ENCODE results near the gene RHOBTB3.
"Not testable (repeated sequence)": the region's sequence is repeated elsewhere in the genome, so short reads cannot be mapped to it uniquely, and the experiment has no call there.

RHOBTB3 gene

GRCh38 chr5:95822043-95822541 lies 91.0 kb downstream of the RHOBTB3 start:
- peak; percentile 60 for DNase-seq

DNA sequence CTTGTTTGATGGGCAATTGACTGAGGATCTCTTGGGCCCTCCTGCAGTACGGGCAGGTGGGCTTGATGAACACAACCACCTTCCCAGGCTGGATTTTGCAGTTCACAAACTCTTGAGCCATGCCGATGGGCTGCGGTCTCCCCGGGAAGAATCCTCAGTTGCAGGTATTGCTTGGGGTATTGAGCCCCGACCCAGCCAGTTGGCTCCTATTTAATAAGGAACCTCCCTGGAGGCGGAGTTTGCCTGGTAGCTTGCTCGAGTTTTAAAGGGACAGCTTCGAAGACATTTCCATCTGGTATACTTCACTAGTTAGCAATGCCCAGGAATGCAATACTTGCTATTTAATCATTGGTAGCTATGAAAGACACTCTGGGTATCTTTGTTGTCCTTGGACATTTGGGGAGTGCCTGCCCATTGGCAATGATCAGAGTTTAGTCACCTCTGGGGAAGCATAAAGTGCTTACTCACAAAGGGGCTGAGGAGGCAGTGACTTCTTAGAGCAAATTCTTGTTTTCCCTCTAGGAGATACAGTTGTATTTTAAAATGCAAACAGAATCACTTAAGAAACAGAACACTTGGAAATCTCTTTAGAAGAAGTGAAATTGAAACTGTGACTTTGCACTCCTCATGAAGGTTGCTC lies 91.5 kb downstream of the RHOBTB3 start, which contains the start of gene GLRX:
TSS of gene GLRX (minus strand) at position 185 of the 640 bp plus-strand sequence. CDS start at position 121, 64 bp downstream.
- DNase-seq: peak; percentile 92

DNA sequence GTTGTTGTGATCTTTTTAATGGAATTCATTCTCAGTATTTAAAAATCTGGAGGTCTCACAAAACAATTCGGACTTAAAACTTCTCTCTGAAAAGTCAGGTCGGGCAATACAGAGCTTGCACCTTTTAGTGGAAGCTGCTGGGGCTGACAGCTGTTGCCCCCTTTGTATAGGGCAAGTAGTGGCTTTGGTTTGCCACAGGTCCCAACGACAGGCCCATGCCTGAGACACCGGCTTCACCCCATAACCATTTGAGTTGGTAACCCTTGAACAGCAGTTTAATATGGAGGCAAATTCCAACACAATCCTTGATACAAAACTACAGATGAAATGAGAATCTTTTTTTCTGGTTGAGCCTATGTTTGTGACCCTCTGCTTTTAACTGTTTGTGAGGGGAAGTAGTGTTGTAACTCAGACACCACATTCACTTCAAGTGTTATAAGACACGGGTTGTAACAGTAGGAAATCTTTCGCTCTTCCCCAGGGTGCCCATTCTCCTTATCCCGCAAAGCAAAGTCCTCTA lies 92.1 kb downstream of the RHOBTB3 start:
- no peak for DNase-seq

- DNase-seq: peak; percentile 95
These were observed 92.8 kb downstream of the RHOBTB3 start for GRCh38 chr5:95823738-95824609.

DNA sequence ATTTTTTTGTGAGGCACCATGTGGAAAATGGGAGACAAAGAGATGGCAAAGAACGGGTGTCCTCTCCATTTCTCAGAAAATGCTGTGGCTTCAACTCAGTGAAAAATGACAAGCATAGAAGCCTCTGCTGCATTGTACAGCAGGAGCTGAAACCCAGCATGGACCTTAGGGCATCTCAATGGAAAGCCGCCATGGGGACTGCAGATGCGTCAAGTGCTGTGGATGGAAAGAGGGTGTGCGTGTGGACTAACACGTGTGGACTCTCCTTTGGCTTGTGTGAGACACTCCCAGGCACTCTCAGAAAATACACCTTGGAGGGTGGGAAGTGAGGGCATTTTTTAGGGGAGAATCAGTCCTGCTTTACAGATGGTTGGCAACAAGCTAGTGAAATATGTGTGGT lies 93.6 kb downstream of the RHOBTB3 start:
- no peak for DNase-seq

GRCh38 chr5:95825495-95825894 lies 94.4 kb downstream of the RHOBTB3 start:
- DNase-seq: no peak

- no peak for DNase-seq
These were observed 96.1 kb downstream of the RHOBTB3 start for GRCh38 chr5:95826949-95827891.

DNA sequence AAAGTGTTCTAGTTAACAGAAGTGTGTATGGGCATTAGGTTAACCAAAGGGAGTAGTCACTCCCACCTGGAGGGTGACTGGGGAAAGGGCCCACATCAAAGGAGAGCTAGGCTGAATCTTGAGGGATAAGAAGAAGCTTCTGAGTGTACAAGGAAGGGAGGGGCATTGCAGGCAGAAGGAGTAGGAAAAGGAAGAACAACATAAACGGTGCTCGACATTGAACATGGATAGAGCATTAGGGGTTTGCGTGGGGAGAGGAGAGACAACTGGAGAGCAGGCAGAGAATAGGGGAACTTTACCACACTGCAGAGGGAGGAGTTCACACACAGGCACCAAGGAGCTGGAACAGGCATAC lies 96.7 kb downstream of the RHOBTB3 start:
- DNase-seq: no peak

GRCh38 chr5:95830226-95830625 lies 99.1 kb downstream of the RHOBTB3 start:
- no peak for DNase-seq

DNA sequence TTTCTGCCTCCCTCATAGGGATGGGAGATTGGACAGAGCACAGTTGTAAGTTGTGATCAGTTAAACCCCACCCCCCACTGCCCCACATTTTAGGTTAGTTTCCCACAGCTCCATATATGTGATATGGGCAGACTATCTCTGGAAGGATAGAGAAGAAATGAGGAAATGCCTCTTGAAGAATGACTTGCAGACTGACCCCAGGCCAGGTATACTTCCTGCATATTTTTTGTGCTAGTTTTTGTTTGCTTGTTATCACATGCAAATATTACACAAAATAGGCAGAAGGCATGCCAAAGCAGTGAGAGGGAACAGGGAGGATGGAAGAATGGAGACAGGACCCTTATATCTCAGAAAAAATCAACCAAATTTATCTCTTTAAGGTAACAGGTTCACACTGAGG lies 101.5 kb downstream of the RHOBTB3 start:
- DNase-seq: no peak

GRCh38 chr5:95835682-95836385 lies 104.7 kb downstream of the RHOBTB3 start:
- DNase-seq: peak; percentile 45

- DNase-seq: no peak
These were observed 105.4 kb downstream of the RHOBTB3 start for GRCh38 chr5:95836544-95836943.

- DNase-seq: not testable (repeated sequence)
These were observed 105.8 kb downstream of the RHOBTB3 start for GRCh38 chr5:95836971-95837370.

- DNase-seq: no peak
These were observed 106.4 kb downstream of the RHOBTB3 start for GRCh38 chr5:95837492-95837891.

DNA sequence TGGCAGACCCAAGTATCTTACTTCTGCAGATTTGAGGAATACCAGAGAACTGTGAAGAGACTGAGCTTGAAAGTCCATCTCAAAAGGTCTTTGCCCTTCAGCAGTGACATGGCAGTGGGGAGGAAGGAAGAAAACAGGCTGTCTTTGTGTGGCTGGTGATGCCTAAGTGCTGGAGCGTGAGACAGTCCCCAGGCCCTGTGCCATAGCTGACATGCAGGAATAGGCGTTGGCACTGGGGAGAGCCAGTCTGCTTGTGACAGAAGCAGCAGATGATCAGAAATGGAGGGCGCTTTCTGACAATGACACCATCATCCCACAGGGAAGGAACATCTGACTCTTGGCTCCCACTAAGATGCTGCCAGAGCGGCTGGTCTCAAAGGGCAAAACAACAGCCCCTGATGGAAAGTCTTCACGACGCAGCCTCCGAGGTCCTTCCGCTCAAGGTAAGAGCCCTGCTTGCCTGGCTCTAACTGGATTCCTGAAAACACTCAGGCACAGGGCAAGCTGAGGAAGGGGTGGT lies 106.9 kb downstream of the RHOBTB3 start:
- no peak for DNase-seq

- no peak for DNase-seq
These were observed 107.4 kb downstream of the RHOBTB3 start for GRCh38 chr5:95838556-95838955.

DNA sequence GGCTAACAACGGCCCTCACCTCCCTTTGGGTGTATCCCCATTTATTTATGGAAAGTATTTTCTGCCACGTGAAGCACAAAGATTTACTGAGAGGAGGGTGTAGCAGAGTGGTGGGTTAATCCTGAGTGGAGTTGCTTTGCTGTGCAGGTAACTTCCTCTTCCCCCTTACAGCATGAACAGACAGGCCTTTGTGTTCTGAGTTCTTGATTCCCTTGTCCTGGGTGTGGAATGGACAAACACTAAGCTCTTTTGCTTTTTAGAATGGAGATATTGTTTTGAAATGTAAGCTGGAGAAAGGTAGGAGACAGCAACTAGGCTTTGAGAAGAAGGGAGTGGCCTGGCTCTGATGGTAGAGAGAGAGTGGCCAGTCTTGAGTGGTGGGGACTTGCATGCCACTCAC lies 108.5 kb downstream of the RHOBTB3 start:
- no peak for DNase-seq

- DNase-seq: no peak
These were observed 110.0 kb downstream of the RHOBTB3 start for GRCh38 chr5:95840956-95841705.

DNA sequence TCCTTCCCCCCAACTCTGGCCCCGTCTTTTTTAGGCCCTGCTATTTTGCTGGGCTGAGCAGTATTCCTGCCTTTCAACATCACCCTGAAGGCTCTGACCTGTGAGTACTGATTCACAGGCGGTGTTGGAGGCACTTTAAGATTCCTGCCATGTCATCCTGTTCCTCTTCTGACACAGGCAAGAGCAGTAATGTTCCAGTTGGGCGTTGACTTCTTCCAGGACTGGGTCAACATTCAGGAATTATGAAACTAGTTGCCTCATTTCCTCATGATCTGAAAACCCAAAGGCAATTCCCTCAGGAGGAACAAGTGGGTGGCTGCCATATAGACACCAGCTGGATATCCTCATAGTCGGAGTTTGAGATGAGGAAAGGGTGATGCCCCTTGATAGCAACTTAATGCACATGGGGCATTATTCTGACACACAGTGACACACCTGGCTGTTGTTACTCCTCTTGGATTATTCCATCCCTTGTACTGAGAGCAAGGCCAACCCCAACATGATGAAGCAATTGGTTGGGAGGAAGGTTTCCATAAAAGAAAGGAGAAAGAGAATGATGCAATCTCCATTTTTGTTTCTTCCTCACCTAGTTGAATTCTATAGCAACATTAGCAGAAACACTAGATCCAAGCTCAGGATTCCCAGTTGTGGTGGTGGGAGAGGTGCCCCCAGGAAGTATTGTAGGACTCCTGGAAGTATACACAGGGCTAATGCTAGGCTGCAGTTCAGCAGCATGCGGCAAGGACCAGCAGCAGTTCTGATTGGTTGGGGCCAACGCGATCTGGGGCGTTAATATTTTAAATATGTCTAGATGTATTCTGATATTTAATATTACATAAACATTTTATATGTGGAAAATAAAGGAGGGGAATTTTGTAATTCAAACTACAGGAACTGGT lies 111.0 kb downstream of the RHOBTB3 start:
- peak; percentile 66 for DNase-seq
